GM18505 (cell line): ENCODE results near the gene BRF1.

ENCODE experiments used
- ATAC-seq: cut with Tn5 transposase; IDR thresholded peaks from one replicate; pipeline ENCODE4 v1.9.1; 2021; ENCODE audit not compliant: unreplicated experiment
- POLR2A ChIP-seq: IDR thresholded peaks from 4 replicates; pipeline ENCODE4 v1.6.1; 2011; ENCODE audit warnings: borderline replicate concordance; ENCODE audit not compliant: insufficient read depth, insufficient read length; ENCODE audit errors: extremely low read depth

BRF1 gene

DNA sequence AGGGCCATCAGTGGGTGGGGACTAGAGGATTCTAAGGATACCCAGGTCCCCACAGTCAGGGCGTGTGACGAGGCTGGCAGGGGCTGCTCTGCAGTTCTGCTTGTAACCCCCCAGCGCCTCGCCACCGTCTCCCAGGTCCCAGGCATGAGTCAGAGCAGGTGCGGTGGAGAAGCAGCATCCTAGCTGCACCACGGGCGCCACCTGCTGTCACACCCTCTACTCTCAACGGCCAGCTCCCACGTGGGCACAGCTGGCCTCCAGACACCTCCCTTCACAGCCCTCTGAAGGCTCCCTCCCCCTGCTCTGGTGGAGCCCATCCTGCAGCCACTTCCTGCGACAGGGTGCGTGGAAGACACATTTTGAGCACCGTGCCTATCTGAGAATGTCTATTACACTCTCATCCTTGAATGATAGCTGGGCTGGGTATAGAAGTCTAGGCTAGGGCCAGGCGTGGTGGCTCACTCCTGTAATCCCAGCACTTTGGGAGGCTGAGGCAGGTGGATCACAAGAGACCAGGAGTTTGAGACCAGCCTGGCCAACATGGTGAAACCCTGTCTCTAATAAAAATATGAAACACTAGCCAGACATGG lies 112.8 kb downstream of the BRF1 start:
- no peak for ATAC-seq

DNA sequence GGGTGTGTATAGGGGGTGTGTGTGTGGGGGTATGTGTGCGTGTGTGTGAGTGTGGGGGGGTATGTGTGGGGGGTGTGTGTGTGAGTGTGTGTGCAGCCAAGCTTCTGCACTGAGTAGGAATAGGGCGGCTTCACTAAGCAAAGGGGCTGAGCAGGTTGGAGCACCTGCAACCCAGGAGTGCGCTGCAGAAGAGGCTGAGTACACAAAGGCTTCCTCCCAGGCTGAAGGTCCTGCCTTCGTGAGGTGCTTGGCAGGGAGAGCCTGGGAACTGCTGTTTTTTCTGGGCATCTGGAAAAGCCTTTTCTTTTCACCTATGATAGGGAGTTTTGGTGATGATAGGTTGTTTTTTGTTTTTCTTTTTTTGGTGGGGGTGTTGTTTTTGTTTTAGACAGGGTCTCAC lies 113.7 kb downstream of the BRF1 start:
- TF ChIP-seq POLR2A, result no peak
- no peak for ATAC-seq

More for the DNA sequence above, 112.8 kb downstream of the BRF1 start:
- TF ChIP-seq POLR2A, result no peak

DNA sequence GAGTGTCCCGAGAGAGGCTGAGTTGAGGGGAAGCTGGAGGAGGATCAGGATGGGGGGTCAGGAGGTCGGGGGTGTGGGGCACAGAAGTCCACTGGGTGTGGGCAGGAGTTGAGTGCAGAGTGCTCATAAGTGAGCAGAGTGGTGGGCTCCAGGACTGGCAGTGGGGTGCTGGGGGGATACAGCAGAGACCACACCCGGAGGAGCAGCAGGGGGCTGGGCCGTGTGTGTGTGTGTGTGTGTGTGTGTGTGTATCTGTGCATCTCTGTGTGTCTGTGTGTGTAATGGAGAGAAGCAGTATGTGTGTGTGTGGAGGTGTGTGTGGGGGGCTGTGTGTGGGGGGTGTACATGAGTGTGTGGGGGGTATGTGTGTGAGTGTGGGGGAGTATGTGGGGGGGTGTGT lies 114.8 kb downstream of the BRF1 start:
- ATAC-seq, result no peak
- no peak for TF ChIP-seq POLR2A

DNA sequence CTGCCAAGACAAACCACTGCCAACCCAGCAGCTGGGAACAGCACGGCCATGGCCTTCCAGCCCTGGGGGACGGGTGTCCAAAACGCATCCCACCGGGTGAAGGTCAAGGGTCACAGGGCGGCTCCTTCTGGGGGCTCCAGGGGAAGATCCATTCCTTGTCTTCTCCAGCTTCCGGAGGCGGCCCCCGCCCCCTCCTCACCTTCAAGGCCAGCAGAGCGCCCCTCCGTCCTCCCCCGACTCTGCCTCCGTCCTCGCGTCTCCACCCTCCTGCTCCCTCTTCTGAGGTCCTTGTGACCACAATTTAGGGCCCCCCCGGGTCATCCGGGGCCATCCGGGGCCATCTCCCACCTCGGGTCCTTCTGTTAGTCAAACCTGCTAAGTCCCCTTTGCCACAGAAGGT lies 115.8 kb downstream of the BRF1 start:
- no peak for TF ChIP-seq POLR2A
- ATAC-seq, result no peak

DNA sequence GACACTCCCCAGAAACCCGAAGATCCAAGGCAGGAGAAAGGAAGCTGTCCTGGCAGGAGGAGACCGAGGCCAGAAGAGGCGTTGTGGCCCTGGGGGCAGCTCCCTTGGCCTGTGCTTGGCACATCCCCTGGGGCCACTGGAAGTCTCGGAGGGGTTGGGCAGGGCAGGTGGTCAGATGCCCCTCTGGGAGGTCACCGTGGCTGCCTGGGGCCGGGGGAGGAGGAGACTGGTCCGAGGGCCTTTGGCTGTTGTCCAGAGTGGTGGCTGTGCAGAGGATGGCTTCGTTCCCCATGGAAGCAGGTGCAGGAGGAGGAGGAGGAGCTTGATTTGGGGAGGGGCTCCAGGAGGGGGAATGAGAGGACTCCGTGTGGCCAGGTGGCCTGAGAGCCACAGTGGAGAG lies 116.3 kb downstream of the BRF1 start:
- ATAC-seq, result no peak
- no peak for TF ChIP-seq POLR2A

DNA sequence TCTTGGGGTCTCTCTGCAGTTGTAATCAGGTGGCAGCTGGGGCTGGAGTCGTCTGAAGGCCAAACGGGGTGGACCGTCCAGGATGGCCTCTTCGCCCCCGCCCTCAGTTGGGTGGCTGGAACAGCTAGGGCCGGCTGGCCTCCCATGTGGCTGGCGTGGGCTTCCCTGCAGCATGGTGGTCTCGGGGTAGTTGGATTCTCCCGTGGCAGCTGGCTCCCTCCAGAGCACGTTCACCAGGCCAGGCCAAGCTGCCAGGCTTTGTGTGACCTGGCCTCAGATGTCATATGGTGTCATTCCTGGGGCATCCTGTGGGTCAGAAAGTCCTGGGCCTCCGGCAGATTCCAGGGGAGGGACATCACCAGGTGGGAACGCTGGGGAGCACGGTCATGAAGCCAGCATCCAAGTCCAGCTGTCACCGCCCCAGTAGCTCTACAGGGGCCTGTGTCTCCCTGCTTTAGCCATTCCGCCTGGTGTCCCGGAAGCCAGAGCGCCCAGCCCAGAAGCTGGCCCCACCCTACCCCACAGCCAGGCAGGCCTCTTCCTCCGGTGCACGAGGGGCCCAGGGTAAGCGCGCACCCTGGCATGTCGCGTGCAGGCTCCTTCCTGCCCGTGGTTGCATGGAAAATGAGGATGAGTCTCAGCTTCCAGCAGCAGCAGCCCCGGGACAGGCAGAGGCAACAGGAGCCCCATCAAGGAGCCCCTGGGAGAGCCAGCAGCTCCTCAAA lies 118.3 kb downstream of the BRF1 start:
- TF ChIP-seq POLR2A, result no peak
- no peak for ATAC-seq

DNA sequence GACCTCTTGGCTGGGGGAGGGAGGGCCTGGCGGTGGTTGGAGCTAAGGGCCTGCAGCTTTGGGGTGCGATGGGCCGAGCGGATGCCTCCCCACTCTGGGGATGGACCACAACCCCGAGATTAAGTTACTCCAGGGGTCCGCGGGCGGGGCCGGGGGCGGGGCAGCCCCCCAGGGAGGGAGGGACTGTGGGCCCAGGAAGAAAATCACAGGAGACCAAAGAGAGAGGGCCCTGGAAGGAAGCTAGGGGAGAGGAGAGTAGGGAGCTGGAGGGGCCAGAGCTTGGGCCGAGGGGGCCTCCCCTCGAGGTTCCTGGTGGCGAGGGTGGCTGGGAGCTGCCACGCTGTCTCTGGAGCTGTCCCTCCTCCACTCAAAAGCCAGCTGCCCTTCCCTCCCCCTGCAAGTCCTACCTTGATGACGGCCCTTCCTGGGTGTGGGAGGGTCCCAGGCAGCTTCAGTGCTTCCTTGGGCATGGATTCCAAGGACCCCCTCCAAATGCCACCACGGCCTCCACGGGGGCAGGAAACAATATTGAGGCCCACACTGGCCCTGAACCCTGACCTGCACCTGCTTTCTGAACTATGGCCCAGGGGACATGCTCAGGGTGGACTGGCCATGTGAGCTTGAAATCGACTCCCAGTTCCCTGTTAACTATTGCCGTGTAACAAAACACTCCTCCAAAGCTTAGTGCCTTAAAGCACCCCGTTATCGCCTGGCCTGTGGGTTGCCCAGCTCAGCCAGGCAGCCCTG lies 119.1 kb downstream of the BRF1 start:
- no peak for TF ChIP-seq POLR2A
- no peak for ATAC-seq

DNA sequence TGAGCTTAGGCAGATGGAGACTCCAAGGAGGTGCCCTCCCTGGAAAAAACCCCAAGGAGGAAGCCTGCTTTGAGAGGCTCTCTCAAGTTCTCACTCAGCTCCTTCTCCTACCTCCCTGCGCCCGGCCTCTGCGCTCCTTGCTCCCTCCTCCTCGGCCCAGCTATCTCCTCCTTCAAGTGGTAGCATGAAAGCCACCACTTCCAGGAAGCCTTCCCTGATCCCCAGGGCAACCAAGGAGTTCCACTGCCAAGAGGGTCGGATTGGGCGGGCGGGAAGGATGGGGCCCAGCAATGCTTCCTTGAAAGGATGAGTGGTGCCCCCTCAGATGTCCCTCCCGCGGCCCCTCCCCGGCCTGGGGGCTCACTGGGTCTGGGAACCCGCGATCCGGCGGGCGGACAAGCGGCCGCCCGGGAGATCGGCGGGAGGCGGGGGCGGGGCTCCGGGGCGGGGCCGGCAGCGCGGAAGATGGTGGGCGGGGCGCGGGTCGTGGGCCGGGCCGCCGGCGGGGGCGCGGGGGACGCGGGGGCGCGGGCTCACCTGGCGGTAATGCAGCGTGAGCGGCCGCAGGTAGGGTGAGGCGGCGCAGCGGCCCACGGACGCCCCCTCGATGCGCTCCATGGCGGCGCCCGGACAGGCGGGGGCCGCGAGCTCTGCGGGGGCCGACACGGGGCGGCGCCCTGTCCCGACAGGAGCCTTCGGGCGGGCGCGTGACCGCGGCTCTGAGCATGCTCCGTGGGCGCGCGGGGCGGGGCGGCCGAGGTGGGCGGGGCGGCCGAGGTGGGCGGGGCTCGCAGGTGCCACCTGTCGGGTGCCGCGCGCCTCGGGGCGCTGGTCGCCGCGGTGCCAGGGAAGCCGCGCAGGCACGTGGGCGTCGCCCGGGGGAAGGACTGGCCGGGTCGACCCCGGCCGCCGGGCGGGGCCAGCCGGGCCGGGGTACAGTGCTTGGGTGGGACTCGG lies 119.9 kb downstream of the BRF1 start, which contains the start of gene NUDT14:
NUDT14 (minus strand) TSS at position 721 of the 957 bp plus-strand sequence; CDS start at position 618, 103 bp downstream.
- no peak for TF ChIP-seq POLR2A
- peak; percentile 60 for ATAC-seq

DNA sequence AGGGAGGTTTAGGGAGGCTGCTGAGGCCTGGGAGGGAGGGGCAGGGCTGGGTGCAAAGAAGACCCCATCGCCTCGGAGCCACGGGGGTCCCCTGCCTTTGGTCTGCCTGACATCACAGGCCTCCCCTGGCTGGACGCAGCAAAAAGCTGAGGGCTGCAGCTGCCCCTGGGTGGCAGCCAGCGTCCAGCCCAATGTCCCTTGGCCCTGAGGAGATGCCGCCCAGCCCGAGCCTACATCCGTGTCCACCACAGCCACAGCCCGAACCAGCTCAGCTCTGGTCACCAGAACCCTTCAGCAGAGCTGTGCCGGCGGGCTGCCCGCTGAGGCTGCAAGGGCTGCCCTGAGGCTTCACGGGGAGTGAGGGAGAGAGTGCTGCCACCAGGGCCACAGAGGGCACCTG lies 121.6 kb downstream of the BRF1 start:
- ATAC-seq, result no peak
- TF ChIP-seq POLR2A, result no peak

DNA sequence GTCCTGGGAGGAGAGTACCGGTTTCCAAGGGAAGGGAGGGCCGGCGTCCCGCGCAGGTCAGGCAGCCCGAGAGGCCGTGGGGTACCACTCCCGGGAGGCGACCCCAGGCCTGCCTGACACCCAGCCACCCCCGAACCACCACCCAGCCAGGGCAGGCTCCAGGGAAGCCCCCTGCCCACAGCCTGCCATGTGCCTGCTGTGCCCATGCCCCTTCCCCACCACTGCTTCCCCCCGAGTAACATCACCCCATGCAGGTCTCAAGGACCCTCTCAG lies 122.0 kb downstream of the BRF1 start:
- ATAC-seq, result no peak
- TF ChIP-seq POLR2A, result no peak

DNA sequence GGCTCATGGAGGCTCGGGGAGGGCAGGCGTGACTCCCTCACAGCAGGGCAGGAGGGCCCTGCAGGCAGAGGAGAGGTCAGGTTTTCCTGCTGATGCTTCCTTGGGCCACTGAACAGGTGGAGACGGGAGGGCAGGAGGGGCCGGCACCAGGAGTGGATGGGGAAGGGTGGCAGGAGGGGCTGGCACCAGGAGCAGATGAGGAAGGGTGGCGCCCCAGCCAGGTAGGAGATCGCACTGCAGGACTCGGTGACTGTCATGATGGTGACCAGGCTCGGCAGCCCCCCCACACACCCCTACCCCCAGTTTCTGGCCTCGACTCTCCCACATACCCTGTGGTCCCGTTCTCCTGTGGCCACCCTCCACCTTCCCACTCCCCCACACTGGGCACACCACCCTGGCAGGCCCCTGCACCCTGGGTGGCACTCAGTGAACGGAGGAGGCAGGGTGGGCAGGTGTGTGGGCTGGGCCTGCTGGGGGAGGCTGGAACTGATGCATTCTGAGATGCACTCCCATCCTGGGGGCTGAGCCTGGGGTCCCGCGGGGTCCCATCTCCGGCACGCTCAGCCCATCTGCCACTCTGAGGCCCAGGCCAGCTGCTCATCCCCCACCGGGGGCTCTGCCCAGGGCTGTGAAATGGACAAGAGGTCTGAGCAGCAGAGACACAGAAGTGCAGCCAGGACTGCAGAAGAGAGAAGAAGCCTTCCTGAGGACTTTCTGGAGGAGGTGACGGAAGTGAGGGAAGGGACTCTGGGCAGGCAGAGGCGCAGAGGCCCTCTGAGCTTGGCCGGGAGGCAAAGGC lies 122.5 kb downstream of the BRF1 start:
- no peak for TF ChIP-seq POLR2A
- no peak for ATAC-seq

DNA sequence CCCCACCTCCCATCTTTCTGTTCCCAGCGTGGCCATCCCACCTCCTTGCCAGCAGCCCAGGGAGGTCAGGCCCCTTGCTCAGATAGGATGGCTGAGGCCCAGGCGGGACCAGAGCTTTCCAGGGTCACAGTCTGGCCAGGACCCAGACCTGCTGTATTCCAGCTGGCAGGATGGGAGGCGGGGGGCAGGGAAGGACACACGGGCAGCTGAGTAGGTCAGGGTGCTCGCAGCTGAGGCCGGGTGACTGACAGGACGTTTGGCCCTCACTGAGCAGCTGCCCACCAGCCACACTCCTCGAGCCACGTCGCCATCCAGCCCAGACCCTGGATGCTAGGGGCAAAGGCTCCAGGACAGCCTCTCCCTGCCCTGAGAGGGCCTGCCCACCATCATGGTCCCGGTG lies 123.7 kb downstream of the BRF1 start:
- no peak for TF ChIP-seq POLR2A
- ATAC-seq, result no peak

DNA sequence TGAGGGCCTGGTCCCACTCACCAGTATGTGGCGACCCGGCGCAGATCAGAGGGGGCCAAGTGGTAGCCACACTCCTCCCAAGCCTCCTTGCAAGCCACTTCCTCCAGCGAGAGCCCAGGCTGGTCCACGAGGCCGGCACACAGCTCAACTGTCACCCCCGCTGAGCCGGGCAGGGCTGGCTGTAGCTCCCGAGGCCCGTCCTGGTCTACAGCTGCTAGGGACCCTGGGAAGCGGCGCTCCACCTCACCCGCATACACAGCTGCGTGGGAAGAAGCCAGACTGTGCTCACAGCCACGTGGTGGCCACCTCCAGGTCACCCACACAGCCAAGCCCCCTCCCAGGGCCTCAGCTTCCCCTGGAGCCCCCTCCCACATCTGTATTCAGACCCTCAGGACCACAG lies 124.3 kb downstream of the BRF1 start:
- ATAC-seq, result no peak
- no peak for TF ChIP-seq POLR2A
